Neural progenitor cell (in vitro differentiated cells): ENCODE measurements around the gene PTPRB.

Experiments used
- CTCF ChIP-seq: fragments of 200-600 bp; sonication (generic); IDR thresholded peaks from 2 replicates; pipeline ENCODE4 v1.5.1; 2017; ENCODE audit warnings: antibody characterized with exemption, mild to moderate bottlenecking
- EZH2 ChIP-seq: fragments of 200-600 bp; sonication (generic); IDR thresholded peaks from 2 replicates; pipeline ENCODE4 v1.6.1; 2017; ENCODE audit warnings: antibody characterized with exemption, mild to moderate bottlenecking, moderate library complexity
- EZH2phosphoT487 ChIP-seq: fragments of 200-600 bp; sonication (generic); IDR thresholded peaks from 2 replicates; pipeline ENCODE4 v1.6.1; 2017; ENCODE audit warnings: antibody characterized with exemption

GRCh38 chr12:70549340-70550179, 87.7 kb downstream of the PTPRB start:
- TF ChIP-seq CTCF (no peak), EZH2 (no peak), EZH2phosphoT487 (no peak)
